ENCODE results near the gene SEZ6L.

Gene SEZ6L

DNA sequence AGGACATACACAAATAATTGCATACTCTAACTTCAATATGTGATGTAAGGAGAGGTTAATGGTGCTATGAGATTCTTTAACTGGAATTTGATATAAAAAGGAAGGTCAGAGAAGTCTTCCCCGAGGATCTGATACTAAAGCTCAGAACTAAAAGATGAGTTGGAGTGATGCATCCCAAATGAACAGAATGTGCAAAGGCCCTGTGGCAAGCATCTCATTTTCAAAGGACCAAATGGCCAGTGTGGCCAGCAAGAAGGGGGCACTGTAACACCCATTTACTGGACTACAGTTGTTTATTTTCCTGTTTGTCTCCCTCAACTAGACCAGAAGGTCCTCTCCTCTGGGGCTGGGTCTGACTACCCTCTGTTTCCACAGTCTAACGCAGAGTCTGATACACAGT lies 144.9 kb downstream of the SEZ6L start:
- H3K36me3 ChIP-seq (ENCODE audit: control insufficient read depth, insufficient read depth, low read length): no peaks in the 10 kb centered on the region
- WGBS (ENCODE audit: insufficient coverage, insufficient read length): no CpG with 5 or more reads among the region's 2 CpGs
- H3K27me3 ChIP-seq (ENCODE audit: control insufficient read depth, insufficient read depth, low read length): no peaks in the 10 kb centered on the region
- DNase-seq (ENCODE audit: low read depth, low spot score): no peak
- no peak overlapping the region for H3K4me3 ChIP-seq (ENCODE audit: low read length)
- H3K27ac ChIP-seq (ENCODE audit: low read length): no peak overlapping the region
- no peaks in the 10 kb centered on the region for H3K9me3 ChIP-seq (ENCODE audit: control insufficient read depth, insufficient read depth, low read length)
- H3K4me1 ChIP-seq (ENCODE audit: control insufficient read depth, insufficient read depth, low read length): no peaks in the 10 kb centered on the region

DNA sequence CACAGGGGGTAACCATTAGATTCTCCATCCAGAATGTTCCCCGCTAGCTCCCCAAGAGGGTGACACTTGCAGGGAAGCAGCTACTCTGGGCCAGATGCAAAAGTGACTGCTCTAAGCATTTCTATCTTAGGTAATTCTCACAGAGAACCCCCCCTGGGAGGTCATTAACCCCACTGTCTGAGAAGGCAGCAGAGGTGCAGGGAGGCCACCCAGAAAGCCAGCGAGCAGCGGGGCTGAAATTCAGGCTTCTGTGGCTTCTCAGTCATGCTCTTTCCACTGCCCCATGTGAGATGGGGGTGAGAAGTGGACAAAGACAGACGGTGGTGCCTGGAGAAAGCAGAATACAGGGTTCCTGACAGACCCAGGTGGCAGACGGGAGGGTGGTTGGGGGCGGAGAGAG lies 145.4 kb downstream of the SEZ6L start:
- no peaks in the 10 kb centered on the region for H3K27me3 ChIP-seq (ENCODE audit: control insufficient read depth, insufficient read depth, low read length)
- no CpG with 5 or more reads among the region's 6 CpGs for WGBS (ENCODE audit: insufficient coverage, insufficient read length)
- H3K9me3 ChIP-seq (ENCODE audit: control insufficient read depth, insufficient read depth, low read length): no peaks in the 10 kb centered on the region
- H3K4me1 ChIP-seq (ENCODE audit: control insufficient read depth, insufficient read depth, low read length): no peaks in the 10 kb centered on the region
- H3K27ac ChIP-seq (ENCODE audit: low read length): no peak overlapping the region
- no peak for DNase-seq (ENCODE audit: low read depth, low spot score)
- H3K4me3 ChIP-seq (ENCODE audit: low read length): no peak overlapping the region
- no peaks in the 10 kb centered on the region for H3K36me3 ChIP-seq (ENCODE audit: control insufficient read depth, insufficient read depth, low read length)

DNA sequence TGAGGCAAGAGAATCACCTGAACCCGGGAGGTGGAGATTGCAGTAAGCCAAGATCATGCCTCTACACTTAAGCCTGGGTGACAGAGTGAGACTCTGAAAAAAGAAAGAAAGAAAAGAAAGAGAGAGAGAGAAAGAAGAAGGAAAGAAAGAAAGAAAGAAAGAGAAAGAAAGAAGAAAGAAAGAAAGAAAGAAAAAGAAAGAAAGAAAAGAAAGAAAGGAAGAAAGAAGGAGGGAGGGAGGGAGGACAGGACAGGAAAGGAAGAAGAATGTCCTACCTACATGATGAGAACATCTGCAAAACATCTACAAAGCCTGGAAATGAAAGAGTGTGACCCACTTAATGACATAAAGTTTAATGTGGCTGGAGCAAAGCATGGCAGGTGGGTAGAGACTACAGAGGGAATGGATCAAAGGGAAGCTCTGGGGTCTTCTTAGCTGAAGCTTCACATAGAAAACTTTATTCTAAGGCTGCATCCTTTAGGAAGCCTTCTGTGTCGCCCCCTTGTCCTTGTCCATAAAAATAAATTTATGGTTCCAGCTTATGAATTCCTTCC lies 147.5 kb downstream of the SEZ6L start:
- WGBS (ENCODE audit: insufficient coverage, insufficient read length): no CpG with 5 or more reads among the region's 2 CpGs
- DNase-seq (ENCODE audit: low read depth, low spot score): no peak
- H3K9me3 ChIP-seq (ENCODE audit: control insufficient read depth, insufficient read depth, low read length): no peaks in the 10 kb centered on the region
- no peak overlapping the region for H3K4me3 ChIP-seq (ENCODE audit: low read length)
- no peaks in the 10 kb centered on the region for H3K36me3 ChIP-seq (ENCODE audit: control insufficient read depth, insufficient read depth, low read length)
- no peak overlapping the region for H3K27ac ChIP-seq (ENCODE audit: low read length)
- H3K27me3 ChIP-seq (ENCODE audit: control insufficient read depth, insufficient read depth, low read length): no peaks in the 10 kb centered on the region
- no peaks in the 10 kb centered on the region for H3K4me1 ChIP-seq (ENCODE audit: control insufficient read depth, insufficient read depth, low read length)

DNA sequence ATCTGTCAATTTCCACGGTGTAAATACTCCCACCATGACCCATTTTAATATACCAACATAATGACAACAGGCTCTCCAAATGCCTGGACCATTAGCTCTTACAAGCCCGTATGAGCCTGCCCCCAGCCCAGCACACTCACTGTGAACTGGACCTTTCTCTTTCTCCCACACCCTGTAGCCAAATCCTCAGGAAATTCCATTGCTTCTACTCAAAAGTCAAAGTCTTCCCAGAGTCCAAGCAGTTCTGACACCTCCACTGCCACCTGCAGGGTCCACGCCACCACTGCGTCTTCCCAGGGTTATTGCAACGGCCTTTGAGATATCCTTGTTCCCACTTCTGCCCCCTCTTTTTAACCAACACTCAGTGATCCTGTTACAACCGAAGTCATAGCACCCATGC lies 149.7 kb downstream of the SEZ6L start:
- no peak for DNase-seq (ENCODE audit: low read depth, low spot score)
- no peaks in the 10 kb centered on the region for H3K4me1 ChIP-seq (ENCODE audit: control insufficient read depth, insufficient read depth, low read length)
- no CpG with 5 or more reads among the region's 6 CpGs for WGBS (ENCODE audit: insufficient coverage, insufficient read length)

DNA sequence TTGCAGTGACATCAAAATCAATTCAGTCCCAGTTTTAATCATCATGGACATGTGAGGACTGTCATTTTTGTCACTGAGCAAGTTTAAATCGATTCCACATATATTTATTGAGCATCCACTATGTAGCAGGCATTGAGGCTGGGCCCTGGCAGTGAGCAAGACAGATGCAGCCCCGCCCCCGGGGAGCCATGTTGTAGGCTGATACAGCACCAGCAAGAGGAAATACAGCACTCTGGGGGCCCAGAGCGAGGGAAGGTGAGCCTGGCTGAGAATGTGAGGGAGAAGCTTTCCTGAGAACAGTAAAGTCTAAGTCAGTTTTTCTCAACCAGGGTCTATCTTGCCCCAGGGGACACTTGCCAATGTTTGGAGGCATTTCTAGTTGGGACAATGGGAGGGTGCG lies 151.2 kb downstream of the SEZ6L start:
- Histone ChIP-seq H3K9me3 (ENCODE audit: control insufficient read depth, insufficient read depth, low read length) (no peaks in the 10 kb centered on the region), H3K27me3 (ENCODE audit: control insufficient read depth, insufficient read depth, low read length) (no peaks in the 10 kb centered on the region), H3K27ac (ENCODE audit: low read length) (no peak overlapping the region), H3K36me3 (ENCODE audit: control insufficient read depth, insufficient read depth, low read length) (no peaks in the 10 kb centered on the region), H3K4me1 (ENCODE audit: control insufficient read depth, insufficient read depth, low read length) (no peaks in the 10 kb centered on the region), H3K4me3 (ENCODE audit: low read length) (no peak overlapping the region)
- no peak for DNase-seq (ENCODE audit: low read depth, low spot score)
- no CpG with 5 or more reads among the region's 5 CpGs for WGBS (ENCODE audit: insufficient coverage, insufficient read length)

More for the DNA sequence above, 149.7 kb downstream of the SEZ6L start:
- H3K4me3 ChIP-seq (ENCODE audit: low read length): no peak overlapping the region
- H3K27ac ChIP-seq (ENCODE audit: low read length): no peak overlapping the region
- no peaks in the 10 kb centered on the region for H3K27me3 ChIP-seq (ENCODE audit: control insufficient read depth, insufficient read depth, low read length)
- no peaks in the 10 kb centered on the region for H3K36me3 ChIP-seq (ENCODE audit: control insufficient read depth, insufficient read depth, low read length)
- no peaks in the 10 kb centered on the region for H3K9me3 ChIP-seq (ENCODE audit: control insufficient read depth, insufficient read depth, low read length)

DNA sequence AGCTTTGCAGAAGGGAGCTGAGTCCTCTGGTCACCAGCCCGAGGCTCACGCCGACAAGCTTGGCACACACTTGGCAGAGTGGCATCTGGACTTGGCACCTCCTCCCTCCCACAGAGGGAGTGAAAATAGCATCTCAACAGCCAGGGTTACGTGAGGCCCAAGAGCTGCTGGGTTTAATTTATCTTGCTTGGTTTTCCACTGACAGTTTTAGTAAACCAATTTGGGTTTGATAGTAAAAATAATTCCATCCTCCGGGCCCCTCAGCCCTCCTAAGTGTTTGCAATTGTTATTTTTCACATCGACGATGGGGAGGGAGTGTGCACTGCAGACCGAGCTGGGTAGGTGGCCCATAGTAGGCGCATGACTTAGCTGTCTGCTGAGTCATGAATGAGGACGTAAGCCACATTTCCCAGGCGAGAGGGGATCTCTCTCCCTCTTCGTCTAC lies 152.2 kb downstream of the SEZ6L start:
- no peak for DNase-seq (ENCODE audit: low read depth, low spot score)
- Histone ChIP-seq H3K4me1 (ENCODE audit: control insufficient read depth, insufficient read depth, low read length) (no peaks in the 10 kb centered on the region), H3K36me3 (ENCODE audit: control insufficient read depth, insufficient read depth, low read length) (no peaks in the 10 kb centered on the region), H3K27ac (ENCODE audit: low read length) (no peak overlapping the region), H3K9me3 (ENCODE audit: control insufficient read depth, insufficient read depth, low read length) (no peaks in the 10 kb centered on the region), H3K4me3 (ENCODE audit: low read length) (no peak overlapping the region), H3K27me3 (ENCODE audit: control insufficient read depth, insufficient read depth, low read length) (no peaks in the 10 kb centered on the region)
- WGBS (ENCODE audit: insufficient coverage, insufficient read length): no CpG with 5 or more reads among the region's 12 CpGs

DNA sequence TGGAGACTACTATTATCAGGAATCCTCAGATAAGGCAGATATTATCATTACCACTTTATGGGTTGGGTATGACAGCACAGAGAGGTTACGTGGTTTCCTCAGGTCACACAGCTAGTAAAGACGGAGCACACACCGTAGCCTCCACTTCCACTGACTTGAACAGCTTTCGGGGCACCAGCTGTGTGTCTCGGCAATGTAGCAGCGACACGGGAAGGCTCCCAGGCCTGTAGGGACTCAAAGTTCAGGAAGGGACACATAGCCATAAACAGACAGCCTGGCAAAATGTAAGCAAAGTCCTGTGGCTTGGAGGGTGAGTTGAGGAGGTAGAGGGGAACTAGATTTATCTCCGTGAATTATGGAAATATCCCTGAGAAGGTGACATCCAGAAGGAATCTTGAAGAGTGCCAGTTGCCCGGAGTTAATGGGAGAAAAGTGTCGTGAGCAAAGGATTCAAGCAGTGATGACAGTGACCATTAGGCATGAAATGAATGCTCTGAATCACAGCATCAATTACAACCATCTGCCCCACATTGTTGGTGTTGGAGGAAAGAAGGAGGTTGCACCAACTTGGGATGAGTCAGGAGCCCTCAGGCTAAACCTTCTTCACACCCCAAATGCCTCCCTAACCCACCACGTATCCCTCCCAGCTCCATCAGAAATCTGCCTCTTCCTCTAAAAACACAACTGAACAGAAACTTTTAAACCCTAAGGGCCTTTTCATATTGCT lies 153.1 kb downstream of the SEZ6L start:
- no peak for DNase-seq (ENCODE audit: low read depth, low spot score)
- no peaks in the 10 kb centered on the region for H3K9me3 ChIP-seq (ENCODE audit: control insufficient read depth, insufficient read depth, low read length)
- no CpG with 5 or more reads among the region's 11 CpGs for WGBS (ENCODE audit: insufficient coverage, insufficient read length)
- no peaks in the 10 kb centered on the region for H3K27me3 ChIP-seq (ENCODE audit: control insufficient read depth, insufficient read depth, low read length)
- no peak overlapping the region for H3K4me3 ChIP-seq (ENCODE audit: low read length)
- H3K4me1 ChIP-seq (ENCODE audit: control insufficient read depth, insufficient read depth, low read length): no peaks in the 10 kb centered on the region
- no peak overlapping the region for H3K27ac ChIP-seq (ENCODE audit: low read length)
- no peaks in the 10 kb centered on the region for H3K36me3 ChIP-seq (ENCODE audit: control insufficient read depth, insufficient read depth, low read length)

DNA sequence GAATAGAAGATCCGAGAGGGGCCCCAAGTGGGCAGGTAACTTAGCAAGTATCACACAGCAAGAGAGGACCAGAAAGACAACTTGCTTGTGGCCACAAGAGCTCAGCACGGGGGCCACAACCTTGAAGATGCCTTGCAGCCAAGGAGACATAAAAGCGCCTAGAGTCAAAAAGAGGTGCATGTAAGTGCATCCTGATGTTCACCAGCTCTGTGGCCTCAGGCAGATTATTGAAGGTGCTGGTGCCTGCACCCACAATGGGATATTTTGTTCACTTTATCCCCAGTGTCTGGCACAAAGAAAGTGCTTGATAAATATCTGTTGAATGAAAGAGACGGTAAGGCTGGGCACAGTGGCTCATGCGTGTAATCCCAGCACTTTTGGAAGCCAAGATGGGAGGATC lies 153.8 kb downstream of the SEZ6L start:
- no peaks in the 10 kb centered on the region for H3K27me3 ChIP-seq (ENCODE audit: control insufficient read depth, insufficient read depth, low read length)
- no CpG with 5 or more reads among the region's 5 CpGs for WGBS (ENCODE audit: insufficient coverage, insufficient read length)
- H3K4me3 ChIP-seq (ENCODE audit: low read length): no peak overlapping the region
- H3K36me3 ChIP-seq (ENCODE audit: control insufficient read depth, insufficient read depth, low read length): no peaks in the 10 kb centered on the region
- no peak for DNase-seq (ENCODE audit: low read depth, low spot score)
- H3K4me1 ChIP-seq (ENCODE audit: control insufficient read depth, insufficient read depth, low read length): no peaks in the 10 kb centered on the region
- H3K9me3 ChIP-seq (ENCODE audit: control insufficient read depth, insufficient read depth, low read length): no peaks in the 10 kb centered on the region
- no peak overlapping the region for H3K27ac ChIP-seq (ENCODE audit: low read length)

DNA sequence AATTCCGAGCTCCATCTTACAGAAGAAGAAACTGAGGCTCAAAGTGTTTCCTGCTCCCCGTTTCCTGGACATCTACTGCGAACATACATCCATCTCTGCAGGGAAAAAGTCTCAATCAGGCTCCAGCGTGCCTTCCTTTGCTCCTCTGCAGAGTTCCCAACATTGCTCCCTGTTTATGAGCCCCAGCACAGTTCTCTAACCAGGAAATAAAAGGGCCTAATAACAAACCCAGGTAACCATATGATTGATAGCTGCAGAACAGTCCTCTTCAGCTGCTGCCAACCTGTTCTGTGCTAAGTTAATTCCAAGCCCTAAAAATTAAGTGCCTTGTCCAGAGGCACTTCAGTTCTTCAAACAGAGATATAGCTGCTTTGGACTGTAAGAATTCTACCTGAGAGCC lies 154.9 kb downstream of the SEZ6L start:
- Histone ChIP-seq H3K9me3 (ENCODE audit: control insufficient read depth, insufficient read depth, low read length) (no peaks in the 10 kb centered on the region), H3K27ac (ENCODE audit: low read length) (no peak overlapping the region), H3K4me1 (ENCODE audit: control insufficient read depth, insufficient read depth, low read length) (no peaks in the 10 kb centered on the region), H3K4me3 (ENCODE audit: low read length) (no peak overlapping the region), H3K36me3 (ENCODE audit: control insufficient read depth, insufficient read depth, low read length) (no peaks in the 10 kb centered on the region), H3K27me3 (ENCODE audit: control insufficient read depth, insufficient read depth, low read length) (no peaks in the 10 kb centered on the region)
- WGBS (ENCODE audit: insufficient coverage, insufficient read length): no CpG with 5 or more reads among the region's 4 CpGs
- DNase-seq (ENCODE audit: low read depth, low spot score): no peak

DNA sequence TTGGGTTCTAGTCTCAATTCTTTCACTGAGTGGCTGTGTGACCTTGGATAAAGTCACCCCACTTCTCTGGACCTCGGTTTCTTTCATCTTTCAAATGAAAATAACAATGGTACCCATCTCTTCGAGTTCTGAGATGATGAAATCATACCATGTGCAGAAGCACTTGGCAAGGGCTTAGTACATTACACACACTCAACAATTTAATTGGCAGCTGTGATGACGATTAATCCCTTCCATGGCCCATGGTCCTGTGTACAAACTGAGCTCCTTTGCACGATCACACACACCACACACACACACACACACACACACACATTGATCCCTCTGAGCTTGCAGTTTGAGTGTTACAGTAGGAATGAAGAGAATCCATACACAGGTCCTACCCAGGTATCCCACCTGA lies 156.4 kb downstream of the SEZ6L start:
- Histone ChIP-seq H3K9me3 (ENCODE audit: control insufficient read depth, insufficient read depth, low read length) (no peaks in the 10 kb centered on the region), H3K36me3 (ENCODE audit: control insufficient read depth, insufficient read depth, low read length) (no peaks in the 10 kb centered on the region), H3K27ac (ENCODE audit: low read length) (no peak overlapping the region), H3K27me3 (ENCODE audit: control insufficient read depth, insufficient read depth, low read length) (no peaks in the 10 kb centered on the region), H3K4me3 (ENCODE audit: low read length) (no peak overlapping the region), H3K4me1 (ENCODE audit: control insufficient read depth, insufficient read depth, low read length) (no peaks in the 10 kb centered on the region)
- DNase-seq (ENCODE audit: low read depth, low spot score): no peak
- WGBS (ENCODE audit: insufficient coverage, insufficient read length): no CpG with 5 or more reads among the region's 4 CpGs

DNA sequence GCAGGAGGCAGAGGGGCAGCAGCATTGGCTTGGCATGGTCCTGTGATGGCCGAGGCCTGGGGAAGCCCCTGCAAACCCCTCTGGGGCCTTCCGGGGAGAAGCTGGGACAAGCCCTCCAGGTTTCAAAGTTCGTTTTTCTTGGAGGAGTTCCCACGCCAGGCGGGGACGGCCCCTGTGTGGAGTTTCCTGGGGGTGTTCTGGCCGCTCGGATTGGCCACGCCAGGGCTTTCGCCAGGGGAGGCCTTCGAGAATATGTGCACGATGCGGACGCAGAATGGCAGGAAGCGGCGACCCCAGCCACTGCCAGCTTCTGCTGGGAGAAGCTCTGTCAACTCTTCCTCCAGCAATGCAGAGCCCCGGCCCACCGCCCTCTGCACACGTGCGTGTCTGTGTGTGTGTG lies 157.5 kb downstream of the SEZ6L start:
- Histone ChIP-seq H3K4me3 (ENCODE audit: low read length) (no peak overlapping the region), H3K36me3 (ENCODE audit: control insufficient read depth, insufficient read depth, low read length) (no peaks in the 10 kb centered on the region), H3K4me1 (ENCODE audit: control insufficient read depth, insufficient read depth, low read length) (no peaks in the 10 kb centered on the region), H3K27ac (ENCODE audit: low read length) (no peak overlapping the region), H3K9me3 (ENCODE audit: control insufficient read depth, insufficient read depth, low read length) (no peaks in the 10 kb centered on the region), H3K27me3 (ENCODE audit: control insufficient read depth, insufficient read depth, low read length) (no peaks in the 10 kb centered on the region)
- no peak for DNase-seq (ENCODE audit: low read depth, low spot score)
- WGBS (ENCODE audit: insufficient coverage, insufficient read length): no CpG with 5 or more reads among the region's 20 CpGs

Data from iPS DF 6.9 (cell line).